Keratinocyte (primary cell): ENCODE measurements around the gene GARS1. TPM values are rescaled to one million over a fixed set of nuclear protein-coding genes. Genes with fewer than 3 reads are reported as not detected.

ENCODE experiments used
- DNase-seq: peaks from one replicate; pipeline ENCODE4 v3.0.0-alpha.2; 2011; ENCODE audit warnings: low read depth, missing footprints, low spot score
- FAIRE-seq: peaks from 2 replicates; lab custom pipeline; 2011; peaks lifted over from hg19 to GRCh38; lab: Jason Lieb, UNC
- H2AFZ ChIP-seq: 2 replicates; pipeline ENCODE4 v1.6.0; 2012; ENCODE audit warnings: low read length, control low read depth, inconsistent platforms; ENCODE audit not compliant: control insufficient read depth
- H3K27ac ChIP-seq: 2 replicates; pipeline ENCODE4 v1.5.1; 2011; ENCODE audit warnings: low read length; ENCODE audit not compliant: control insufficient read depth, insufficient read depth
- H3K27me3 ChIP-seq: 3 replicates; pipeline ENCODE4 v1.6.0; 2011; ENCODE audit warnings: low read length; ENCODE audit not compliant: control insufficient read depth, insufficient read depth; ENCODE audit errors: extremely low read depth
- H3K36me3 ChIP-seq, 2 experiments: 2 replicates in 1 of 2; 3 replicates in 1 of 2; pipeline ENCODE4 v1.5.1; 2011; ENCODE audit warnings: low read length in 2 of 2, mild to moderate bottlenecking in 1 of 2; ENCODE audit not compliant: control insufficient read depth in 2 of 2, insufficient read depth in 2 of 2; ENCODE audit errors: extremely low read depth in 1 of 2
- H3K4me1 ChIP-seq: 3 replicates; pipeline ENCODE4 v1.5.1; 2011; ENCODE audit warnings: low read length; ENCODE audit not compliant: control insufficient read depth, insufficient read depth; ENCODE audit errors: extremely low read depth
- H3K4me2 ChIP-seq: 3 replicates; pipeline ENCODE4 v1.6.0; 2011; ENCODE audit warnings: low read depth, low read length; ENCODE audit not compliant: control insufficient read depth, insufficient read depth; ENCODE audit errors: extremely low read depth
- H3K4me3 ChIP-seq, 3 experiments: fragments of 200-600 bp in 1 of 3; sonication (generic) in 1 of 3; 2 replicates in 2 of 3; 3 replicates in 1 of 3; pipeline ENCODE4 v1.5.1; 2011 to 2016; ENCODE audit warnings: low read length in 3 of 3, mild to moderate bottlenecking in 3 of 3, control low read depth in 2 of 3, inconsistent platforms in 1 of 3, low read depth in 1 of 3, mixed read lengths in 1 of 3, mixed run types in 1 of 3, moderate library complexity in 1 of 3; ENCODE audit not compliant: control insufficient read depth in 2 of 3, insufficient read depth in 2 of 3; ENCODE audit errors: extremely low read depth in 1 of 3
- H3K79me2 ChIP-seq: 2 replicates; pipeline ENCODE4 v1.6.0; 2012; ENCODE audit warnings: low read length; ENCODE audit not compliant: control insufficient read depth, insufficient read depth
- H3K9ac ChIP-seq: 3 replicates; pipeline ENCODE4 v1.6.0; 2011; ENCODE audit warnings: low read length; ENCODE audit not compliant: control insufficient read depth, insufficient read depth; ENCODE audit errors: extremely low read depth
- H3K9me1 ChIP-seq: 3 replicates; pipeline ENCODE4 v1.6.0; 2011; ENCODE audit warnings: low read length; ENCODE audit not compliant: control insufficient read depth, insufficient read depth; ENCODE audit errors: extremely low read depth
- H3K9me3 ChIP-seq: 2 replicates; pipeline ENCODE4 v1.5.1; 2012; ENCODE audit warnings: low read depth, low read length; ENCODE audit not compliant: control insufficient read depth
- H4K20me1 ChIP-seq: 3 replicates; pipeline ENCODE4 v1.6.0; 2011; ENCODE audit warnings: low read length; ENCODE audit not compliant: control insufficient read depth, insufficient read depth; ENCODE audit errors: extremely low read depth
- EZH2 ChIP-seq: IDR thresholded peaks from one replicate; pipeline ENCODE4 v1.6.1; 2012; ENCODE audit warnings: inconsistent platforms, mild to moderate bottlenecking, low read length, moderate library complexity
- dilution Hi-C: fragments of 300-500 bp; cut with MboI; formaldehyde crosslinking; loops from one replicate; pipeline ENCODE4 v1.7.0; 2020; ENCODE audit warnings: low sequenced_read_pairs; ENCODE audit not compliant: extremely low pct_ligation_motif_present
- polyA plus RNA-seq, 5 experiments: library from polyadenylated mRNA; depleted of rRNA in 3 of 5; stranded (reverse) in 3 of 5; stranded (forward) in 1 of 5; unstranded in 1 of 5; fragments of >200 nt; gene quantifications; 1 replicate in 1 of 5; 2 replicates in 3 of 5; 3 replicates in 1 of 5; pipeline versions ENCODE4 v1.2.1 to v1.2.3, GENCODE V29; 2011 to 2012; ENCODE audit warnings: missing spikeins in 2 of 5, low read depth in 1 of 5, low replicate concordance in 1 of 5
- TF ChIP-seq, protein P1 (sequence below), 3 experiments: IDR thresholded peaks in 1 of 3; conservative IDR thresholded peaks in 1 of 3; optimal IDR thresholded peaks in 1 of 3; 2 replicates in 2 of 3; 3 replicates in 1 of 3; pipeline versions ENCODE3 to v1.5.1; 2011; ENCODE audit warnings: low read length in 3 of 3, mild to moderate bottlenecking in 3 of 3, moderate library complexity in 2 of 3, control low read depth in 1 of 3, inconsistent platforms in 1 of 3; ENCODE audit not compliant: insufficient read depth in 2 of 3; ENCODE audit errors: extremely low read depth in 1 of 3

Gene GARS1
- polyA plus RNA-seq, 1 donor (not counting 4 experiments of a cell fraction or from before 2014, with no cell fraction given), result 411 TPM

- H3K4me3 ChIP-seq, result no peak overlapping the region
- FAIRE-seq (no peak), DNase-seq (no peak)
- H4K20me1 ChIP-seq, result no peaks in the 10 kb centered on the region
- H3K27ac ChIP-seq, result no peak overlapping the region
- H3K36me3 ChIP-seq, result no peaks in the 10 kb centered on the region
- no peak for TF ChIP-seq EZH2
- TF ChIP-seq, protein P1, sequence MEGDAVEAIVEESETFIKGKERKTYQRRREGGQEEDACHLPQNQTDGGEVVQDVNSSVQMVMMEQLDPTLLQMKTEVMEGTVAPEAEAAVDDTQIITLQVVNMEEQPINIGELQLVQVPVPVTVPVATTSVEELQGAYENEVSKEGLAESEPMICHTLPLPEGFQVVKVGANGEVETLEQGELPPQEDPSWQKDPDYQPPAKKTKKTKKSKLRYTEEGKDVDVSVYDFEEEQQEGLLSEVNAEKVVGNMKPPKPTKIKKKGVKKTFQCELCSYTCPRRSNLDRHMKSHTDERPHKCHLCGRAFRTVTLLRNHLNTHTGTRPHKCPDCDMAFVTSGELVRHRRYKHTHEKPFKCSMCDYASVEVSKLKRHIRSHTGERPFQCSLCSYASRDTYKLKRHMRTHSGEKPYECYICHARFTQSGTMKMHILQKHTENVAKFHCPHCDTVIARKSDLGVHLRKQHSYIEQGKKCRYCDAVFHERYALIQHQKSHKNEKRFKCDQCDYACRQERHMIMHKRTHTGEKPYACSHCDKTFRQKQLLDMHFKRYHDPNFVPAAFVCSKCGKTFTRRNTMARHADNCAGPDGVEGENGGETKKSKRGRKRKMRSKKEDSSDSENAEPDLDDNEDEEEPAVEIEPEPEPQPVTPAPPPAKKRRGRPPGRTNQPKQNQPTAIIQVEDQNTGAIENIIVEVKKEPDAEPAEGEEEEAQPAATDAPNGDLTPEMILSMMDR (optimal IDR thresholded peaks at IDR 0.05 in 1 of 3, IDR thresholded peaks at IDR 0.05 in 1 of 3, conservative IDR thresholded peaks at IDR 0.05 in 1 of 3; ENCODE audit: extremely low read depth in 1 of 3, insufficient read depth in 2 of 3, low read length in 3 of 3), result no peak
- no peaks in the 10 kb centered on the region for H3K27me3 ChIP-seq
- no peaks in the 10 kb centered on the region for H3K4me1 ChIP-seq
- H2AFZ ChIP-seq, result no peak overlapping the region
- H3K4me2 ChIP-seq, result no peak overlapping the region
- no peak overlapping the region for H3K9ac ChIP-seq
- H3K9me1 ChIP-seq, result no peaks in the 10 kb centered on the region
- H3K79me2 ChIP-seq, result no peaks in the 10 kb centered on the region
- no peaks in the 10 kb centered on the region for H3K9me3 ChIP-seq
- dilution Hi-C loops, result no loop called here
Measured at GRCh38 chr7:30654296-30655090, 59.8 kb downstream of the GARS1 start.

DNA sequence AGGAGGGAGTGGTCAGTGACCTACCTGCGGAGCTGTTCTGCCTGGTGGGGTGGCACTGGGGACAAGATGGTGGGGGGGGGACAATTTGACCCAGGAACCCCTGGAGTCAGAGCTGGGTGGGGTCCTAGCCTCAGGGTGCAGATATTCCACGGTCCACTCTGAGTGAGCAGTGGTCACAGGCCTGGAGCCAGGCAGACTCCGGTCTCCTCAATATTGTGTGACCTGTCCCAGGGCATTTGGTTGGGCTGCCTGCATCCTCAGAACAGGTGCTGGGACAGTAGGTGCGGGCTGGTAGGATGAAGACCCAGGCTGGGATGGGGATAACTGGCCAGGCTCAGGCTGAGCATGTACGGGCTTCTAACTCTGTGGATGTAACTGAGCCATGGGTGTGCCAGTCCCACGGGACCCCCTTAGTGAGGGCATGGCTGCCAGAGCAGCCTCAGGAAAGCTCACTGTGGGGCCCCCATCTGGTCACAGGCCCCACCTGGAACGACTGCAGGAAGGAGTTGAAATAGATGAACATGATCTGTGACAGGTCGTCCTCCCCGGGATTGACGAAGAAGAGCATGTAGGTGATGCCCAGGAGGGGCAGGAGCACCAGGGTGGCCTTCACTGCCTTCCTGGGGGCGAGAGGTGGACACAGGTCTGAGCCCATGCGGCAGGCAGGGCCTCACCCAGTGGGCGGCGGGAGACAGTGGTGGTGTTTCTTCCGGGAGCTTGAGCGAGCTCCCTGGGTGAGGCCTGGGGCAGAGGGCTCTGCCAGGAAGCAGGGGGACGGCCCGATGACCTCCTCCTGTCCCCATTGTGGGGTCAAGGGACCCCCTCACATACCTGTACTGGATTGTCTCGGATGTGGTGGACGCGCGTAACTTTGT lies 60.7 kb downstream of the GARS1 start:
- DNase-seq (no peak), FAIRE-seq (no peak)
- no peak overlapping the region for H3K27ac ChIP-seq
- no peak overlapping the region for H3K4me2 ChIP-seq
- H4K20me1 ChIP-seq, result no peaks in the 10 kb centered on the region
- H3K36me3 ChIP-seq, result no peaks in the 10 kb centered on the region
- TF ChIP-seq EZH2, result no peak
- TF ChIP-seq, protein P1 (optimal IDR thresholded peaks at IDR 0.05 in 1 of 3, IDR thresholded peaks at IDR 0.05 in 1 of 3, conservative IDR thresholded peaks at IDR 0.05 in 1 of 3; ENCODE audit: extremely low read depth in 1 of 3, insufficient read depth in 2 of 3, low read length in 3 of 3), result no peak
- no peak overlapping the region for H3K9ac ChIP-seq
- dilution Hi-C loops, result no loop called here
- no peaks in the 10 kb centered on the region for H3K4me1 ChIP-seq
- H3K27me3 ChIP-seq, result no peaks in the 10 kb centered on the region
- no peak overlapping the region for H2AFZ ChIP-seq
- no peaks in the 10 kb centered on the region for H3K9me1 ChIP-seq
- no peak overlapping the region for H3K4me3 ChIP-seq
- no peaks in the 10 kb centered on the region for H3K79me2 ChIP-seq
- no peaks in the 10 kb centered on the region for H3K9me3 ChIP-seq
